ENCODE measurements around the gene VWA5B2.

Gene VWA5B2

DNA sequence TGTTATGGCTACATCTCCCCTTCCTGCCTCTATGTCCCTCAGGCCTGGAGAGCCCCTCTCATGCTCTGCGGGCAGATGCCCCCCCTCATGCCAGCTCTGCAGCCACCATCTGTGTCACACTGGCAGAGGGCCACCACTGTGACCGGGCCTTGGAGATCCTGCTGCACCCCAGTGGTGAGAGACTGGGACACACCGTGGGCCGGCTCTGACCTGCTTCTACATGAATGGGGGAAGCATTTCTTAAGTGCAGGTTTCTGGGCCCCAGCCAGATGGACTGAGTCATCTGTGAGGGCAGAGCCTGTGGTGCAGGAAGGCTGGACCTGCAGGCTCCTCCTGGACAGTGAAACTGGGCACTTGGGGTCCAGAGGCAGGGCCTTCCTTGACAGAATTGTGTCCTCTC lies 4.8 kb downstream of the VWA5B2 start:
- Histone ChIP-seq H3K4me1 (ENCODE audit: control insufficient read depth in 5 of 5, insufficient read depth in 5 of 5, low read length in 5 of 5) (peaks cover 0 to 17% (median 12%) of the 10 kb centered on the region in 5 donors), H3K27ac (ENCODE audit: low read depth, low read length) (no peak overlapping the region), H3K9ac (ENCODE audit: low read length in 5 of 5) (no peak overlapping the region), H3K27me3 (ENCODE audit: control insufficient read depth in 5 of 5, insufficient read depth in 4 of 5, low read length in 5 of 5) (peaks cover 26 to 56% (median 50%) of the 10 kb centered on the region in 5 donors), H3K4me3 (ENCODE audit: low read depth in 1 of 5, low read length in 5 of 5) (no peak overlapping the region), H3K36me3 (ENCODE audit: control insufficient read depth in 5 of 5, insufficient read depth in 5 of 5, low read length in 5 of 5) (no peaks in the 10 kb centered on the region), H3K9me3 (ENCODE audit: control insufficient read depth in 5 of 5, low read length in 5 of 5) (no peaks in the 10 kb centered on the region)

DNA sequence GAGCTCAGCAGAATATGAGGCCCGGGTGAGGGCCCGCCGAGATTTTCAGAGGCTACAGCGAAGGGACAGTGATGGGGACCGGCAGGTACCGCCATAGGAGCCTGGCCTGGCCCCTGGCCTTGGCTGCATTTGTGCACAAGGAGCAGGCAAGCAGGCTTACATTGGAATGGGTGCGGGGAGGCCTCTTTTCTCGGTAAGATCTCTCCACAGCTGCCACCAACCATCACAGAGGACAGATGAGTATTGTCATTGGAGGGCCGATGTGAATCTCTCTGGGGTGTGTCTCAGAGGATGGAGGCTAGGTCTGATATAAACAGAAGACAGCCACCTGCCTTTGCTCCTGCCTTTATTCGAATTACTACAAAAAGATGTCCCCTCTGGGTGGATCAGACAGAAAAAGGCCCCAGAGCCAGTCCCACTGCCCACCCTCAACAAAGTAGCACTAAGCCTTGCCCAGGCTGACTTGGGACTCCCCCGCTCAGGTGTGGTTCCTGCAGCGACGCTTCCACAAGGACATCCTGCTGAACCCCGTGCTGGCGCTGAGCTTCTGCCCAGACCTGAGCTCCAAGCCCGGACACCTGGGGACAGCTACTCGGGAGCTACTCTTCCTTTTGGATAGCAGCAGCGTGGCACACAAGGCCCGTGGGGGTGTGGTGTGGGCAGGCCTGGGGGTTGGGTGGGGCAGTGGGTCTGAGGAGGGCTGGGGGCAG lies 5.4 kb downstream of the VWA5B2 start:
- Histone ChIP-seq H3K4me3 (ENCODE audit: low read depth in 1 of 5, low read length in 5 of 5) (no peak overlapping the region), H3K27me3 (ENCODE audit: control insufficient read depth in 5 of 5, insufficient read depth in 4 of 5, low read length in 5 of 5) (peaks cover 22 to 52% (median 45%) of the 10 kb centered on the region in 5 donors), H3K27ac (ENCODE audit: low read depth, low read length) (no peak overlapping the region), H3K36me3 (ENCODE audit: control insufficient read depth in 5 of 5, insufficient read depth in 5 of 5, low read length in 5 of 5) (no peaks in the 10 kb centered on the region), H3K4me1 (ENCODE audit: control insufficient read depth in 5 of 5, insufficient read depth in 5 of 5, low read length in 5 of 5) (peaks cover 0 to 11% (median 6%) of the 10 kb centered on the region in 5 donors), H3K9me3 (ENCODE audit: control insufficient read depth in 5 of 5, low read length in 5 of 5) (no peaks in the 10 kb centered on the region), H3K9ac (ENCODE audit: low read length in 5 of 5) (no peak overlapping the region)

DNA sequence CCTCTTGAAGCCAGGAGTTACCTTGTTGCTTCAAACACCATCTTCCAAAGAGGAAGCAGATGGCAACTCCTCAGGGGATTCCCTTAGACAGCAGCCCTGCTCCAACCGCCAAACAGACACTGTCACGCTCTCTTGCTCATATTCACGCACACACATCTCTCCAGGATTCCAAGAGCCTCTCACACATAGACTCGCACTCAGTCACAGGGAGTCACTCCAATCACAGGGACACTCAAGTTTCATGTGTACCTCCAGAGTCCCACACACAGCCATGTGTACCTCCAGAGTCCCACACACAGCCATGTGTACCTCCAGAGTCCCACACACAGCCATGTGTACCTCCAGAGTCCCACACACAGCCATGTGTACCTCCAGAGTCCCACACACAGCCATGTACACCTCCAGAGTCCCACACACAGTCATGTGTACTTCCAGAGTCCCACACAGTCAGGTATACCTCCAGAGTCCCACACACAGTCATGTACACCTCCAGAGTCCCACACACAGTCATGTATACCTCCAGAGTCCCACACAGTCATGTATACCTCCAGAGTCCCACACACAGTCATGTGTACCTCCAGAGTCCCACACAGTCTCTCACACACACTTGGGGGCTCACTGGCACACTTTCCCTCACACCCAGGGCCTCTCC lies 6.1 kb downstream of the VWA5B2 start:
- H3K9me3 ChIP-seq (ENCODE audit: control insufficient read depth in 5 of 5, low read length in 5 of 5), result no peaks in the 10 kb centered on the region
- H3K4me3 ChIP-seq (ENCODE audit: low read depth in 1 of 5, low read length in 5 of 5), result no peak overlapping the region
- no peak overlapping the region for H3K27ac ChIP-seq (ENCODE audit: low read depth, low read length)
- peaks cover 16 to 46% (median 39%) of the 10 kb centered on the region in 5 donors for H3K27me3 ChIP-seq (ENCODE audit: control insufficient read depth in 5 of 5, insufficient read depth in 4 of 5, low read length in 5 of 5)
- peaks cover 0 to 5% (median 0%) of the 10 kb centered on the region in 5 donors for H3K4me1 ChIP-seq (ENCODE audit: control insufficient read depth in 5 of 5, insufficient read depth in 5 of 5, low read length in 5 of 5)
- H3K9ac ChIP-seq (ENCODE audit: low read length in 5 of 5), result no peak overlapping the region
- no peaks in the 10 kb centered on the region for H3K36me3 ChIP-seq (ENCODE audit: control insufficient read depth in 5 of 5, insufficient read depth in 5 of 5, low read length in 5 of 5)

DNA sequence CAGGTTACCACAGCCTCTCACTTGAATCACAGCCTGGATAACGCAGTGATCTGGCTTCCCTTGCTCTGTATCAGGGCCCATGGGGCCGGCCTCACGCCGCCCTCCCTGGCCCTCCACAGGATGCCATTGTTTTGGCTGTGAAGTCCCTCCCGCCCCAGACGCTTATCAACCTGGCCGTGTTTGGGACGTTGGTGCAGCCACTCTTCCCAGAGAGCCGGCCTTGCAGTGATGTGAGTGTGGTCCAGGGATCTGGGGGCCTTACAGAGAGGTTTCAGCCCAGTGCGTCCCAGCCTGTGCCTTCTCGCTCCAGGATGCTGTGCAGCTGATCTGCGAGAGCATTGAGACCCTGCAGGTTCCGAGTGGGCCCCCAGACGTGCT lies 6.6 kb downstream of the VWA5B2 start:
- peaks cover 11 to 41% (median 33%) of the 10 kb centered on the region in 5 donors for H3K27me3 ChIP-seq (ENCODE audit: control insufficient read depth in 5 of 5, insufficient read depth in 4 of 5, low read length in 5 of 5)
- no peak overlapping the region for H3K4me3 ChIP-seq (ENCODE audit: low read depth in 1 of 5, low read length in 5 of 5)
- peaks cover 0 to under 1% (median 0%) of the 10 kb centered on the region in 5 donors for H3K4me1 ChIP-seq (ENCODE audit: control insufficient read depth in 5 of 5, insufficient read depth in 5 of 5, low read length in 5 of 5)
- H3K36me3 ChIP-seq (ENCODE audit: control insufficient read depth in 5 of 5, insufficient read depth in 5 of 5, low read length in 5 of 5), result no peaks in the 10 kb centered on the region
- no peak overlapping the region for H3K9ac ChIP-seq (ENCODE audit: low read length in 5 of 5)
- no peaks in the 10 kb centered on the region for H3K9me3 ChIP-seq (ENCODE audit: control insufficient read depth in 5 of 5, low read length in 5 of 5)
- H3K27ac ChIP-seq (ENCODE audit: low read depth, low read length), result no peak overlapping the region

DNA sequence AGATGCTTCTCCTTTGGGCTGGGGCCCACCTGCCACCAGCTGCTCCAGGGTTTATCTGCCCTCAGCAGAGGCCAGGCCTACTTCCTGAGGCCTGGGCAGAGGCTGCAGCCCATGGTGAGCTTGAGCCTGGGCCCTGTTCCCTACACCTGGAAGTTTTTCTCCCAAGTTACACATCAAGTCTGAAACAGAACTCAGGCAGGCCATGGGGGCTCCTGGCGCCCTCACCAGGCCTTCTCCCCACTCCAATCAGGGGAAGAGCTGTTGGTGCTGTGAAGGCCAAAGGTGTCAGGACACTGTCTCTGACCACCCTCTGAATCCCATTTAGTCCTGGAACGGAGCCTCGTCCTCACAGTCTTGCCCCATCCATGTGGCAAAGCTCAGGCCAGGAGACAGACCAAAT lies 7.3 kb downstream of the VWA5B2 start:
- Histone ChIP-seq H3K9me3 (ENCODE audit: control insufficient read depth in 5 of 5, low read length in 5 of 5) (no peaks in the 10 kb centered on the region), H3K4me1 (ENCODE audit: control insufficient read depth in 5 of 5, insufficient read depth in 5 of 5, low read length in 5 of 5) (peaks cover 0 to 5% (median 3%) of the 10 kb centered on the region in 5 donors), H3K36me3 (ENCODE audit: control insufficient read depth in 5 of 5, insufficient read depth in 5 of 5, low read length in 5 of 5) (no peaks in the 10 kb centered on the region), H3K4me3 (ENCODE audit: low read depth in 1 of 5, low read length in 5 of 5) (no peak overlapping the region), H3K27ac (ENCODE audit: low read depth, low read length) (no peak overlapping the region), H3K9ac (ENCODE audit: low read length in 5 of 5) (no peak overlapping the region), H3K27me3 (ENCODE audit: control insufficient read depth in 5 of 5, insufficient read depth in 4 of 5, low read length in 5 of 5) (peaks cover 6 to 35% (median 27%) of the 10 kb centered on the region in 5 donors)

DNA sequence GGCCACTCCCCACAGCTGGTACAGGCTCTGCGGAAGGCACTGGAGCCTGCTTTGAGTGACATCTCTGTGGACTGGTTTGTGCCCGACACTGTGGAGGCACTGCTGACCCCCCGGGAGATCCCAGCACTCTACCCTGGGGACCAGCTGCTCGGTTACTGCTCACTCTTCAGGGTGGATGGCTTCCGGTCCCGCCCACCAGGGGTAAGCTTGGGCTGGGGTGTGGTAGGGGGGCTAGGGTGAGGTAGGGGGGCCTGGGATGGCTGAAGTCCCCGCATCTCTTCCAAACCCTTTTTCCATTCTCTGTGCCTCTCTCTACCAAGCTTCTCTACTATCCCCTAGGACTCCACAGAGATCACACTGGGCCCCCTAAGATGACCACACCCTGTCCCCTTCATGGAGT lies 7.8 kb downstream of the VWA5B2 start:
- Histone ChIP-seq H3K9ac (ENCODE audit: low read length in 5 of 5) (no peak overlapping the region), H3K36me3 (ENCODE audit: control insufficient read depth in 5 of 5, insufficient read depth in 5 of 5, low read length in 5 of 5) (peaks cover 0 to 5% (median 2%) of the 10 kb centered on the region in 5 donors), H3K27me3 (ENCODE audit: control insufficient read depth in 5 of 5, insufficient read depth in 4 of 5, low read length in 5 of 5) (peaks cover 3 to 29% (median 22%) of the 10 kb centered on the region in 5 donors), H3K4me3 (ENCODE audit: low read depth in 1 of 5, low read length in 5 of 5) (no peak overlapping the region), H3K4me1 (ENCODE audit: control insufficient read depth in 5 of 5, insufficient read depth in 5 of 5, low read length in 5 of 5) (peaks cover 0 to 9% (median 3%) of the 10 kb centered on the region in 5 donors), H3K9me3 (ENCODE audit: control insufficient read depth in 5 of 5, low read length in 5 of 5) (no peaks in the 10 kb centered on the region), H3K27ac (ENCODE audit: low read depth, low read length) (no peak overlapping the region)

DNA sequence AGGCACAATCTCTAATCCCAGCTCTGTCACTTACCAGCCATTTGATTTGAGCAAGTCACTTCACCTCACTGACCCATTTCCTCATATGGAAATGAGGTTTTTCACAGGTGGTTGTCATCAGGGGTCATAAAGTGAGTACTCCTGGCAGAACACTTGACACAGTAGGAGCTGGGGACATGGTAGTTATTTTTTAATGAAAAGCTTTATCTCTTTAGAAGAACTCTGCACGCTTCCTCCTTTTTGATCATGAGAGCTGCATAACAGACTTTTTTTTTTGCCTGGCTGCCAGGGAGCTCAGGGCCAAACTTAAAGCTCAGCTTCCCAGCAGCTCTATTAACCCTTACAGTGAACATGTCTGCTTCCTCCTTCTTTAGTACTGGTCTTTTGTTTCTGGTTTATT lies 8.4 kb downstream of the VWA5B2 start:
- no peak overlapping the region for H3K4me3 ChIP-seq (ENCODE audit: low read depth in 1 of 5, low read length in 5 of 5)
- H3K27me3 ChIP-seq (ENCODE audit: control insufficient read depth in 5 of 5, insufficient read depth in 4 of 5, low read length in 5 of 5), result peaks cover 3 to 25% (median 17%) of the 10 kb centered on the region in 5 donors
- H3K4me1 ChIP-seq (ENCODE audit: control insufficient read depth in 5 of 5, insufficient read depth in 5 of 5, low read length in 5 of 5), result peaks cover 0 to 9% (median 3%) of the 10 kb centered on the region in 5 donors
- peaks cover 0 to 11% (median 8%) of the 10 kb centered on the region in 5 donors for H3K36me3 ChIP-seq (ENCODE audit: control insufficient read depth in 5 of 5, insufficient read depth in 5 of 5, low read length in 5 of 5)
- H3K9me3 ChIP-seq (ENCODE audit: control insufficient read depth in 5 of 5, low read length in 5 of 5), result no peaks in the 10 kb centered on the region
- H3K27ac ChIP-seq (ENCODE audit: low read depth, low read length), result no peak overlapping the region
- H3K9ac ChIP-seq (ENCODE audit: low read length in 5 of 5), result no peak overlapping the region

DNA sequence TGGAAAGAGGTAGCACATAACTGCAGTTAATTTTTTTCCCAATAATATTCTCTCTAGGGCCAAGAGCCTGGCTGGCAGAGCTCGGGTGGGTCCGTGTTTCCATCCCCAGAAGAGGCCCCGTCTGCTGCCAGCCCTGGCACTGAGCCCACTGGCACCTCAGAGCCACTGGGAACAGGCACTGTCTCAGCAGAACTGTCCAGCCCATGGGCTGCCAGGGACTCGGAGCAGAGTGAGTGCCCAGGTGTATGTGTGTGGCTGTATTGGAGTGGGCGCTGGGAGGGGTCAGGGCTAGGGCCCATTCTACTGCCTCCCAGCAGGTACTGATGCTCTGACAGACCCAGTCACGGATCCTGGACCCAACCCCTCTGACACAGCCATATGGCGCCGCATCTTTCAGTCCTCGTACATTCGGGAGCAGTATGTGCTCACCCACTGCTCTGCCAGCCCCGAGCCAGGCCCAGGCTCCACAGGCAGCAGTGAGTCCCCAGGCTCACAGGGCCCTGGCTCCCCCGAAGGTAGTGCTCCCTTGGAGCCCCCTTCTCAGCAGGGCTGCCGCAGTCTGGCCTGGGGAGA lies 8.9 kb downstream of the VWA5B2 start:
- Histone ChIP-seq H3K9me3 (ENCODE audit: control insufficient read depth in 5 of 5, low read length in 5 of 5) (no peaks in the 10 kb centered on the region), H3K4me3 (ENCODE audit: low read depth in 1 of 5, low read length in 5 of 5) (no peak overlapping the region), H3K27ac (ENCODE audit: low read depth, low read length) (no peak overlapping the region), H3K27me3 (ENCODE audit: control insufficient read depth in 5 of 5, insufficient read depth in 4 of 5, low read length in 5 of 5) (peaks cover 3 to 19% (median 17%) of the 10 kb centered on the region in 5 donors), H3K4me1 (ENCODE audit: control insufficient read depth in 5 of 5, insufficient read depth in 5 of 5, low read length in 5 of 5) (peaks cover 0 to 9% (median 3%) of the 10 kb centered on the region in 5 donors), H3K9ac (ENCODE audit: low read length in 5 of 5) (no peak overlapping the region), H3K36me3 (ENCODE audit: control insufficient read depth in 5 of 5, insufficient read depth in 5 of 5, low read length in 5 of 5) (peaks cover 3 to 16% (median 13%) of the 10 kb centered on the region in 5 donors)

DNA sequence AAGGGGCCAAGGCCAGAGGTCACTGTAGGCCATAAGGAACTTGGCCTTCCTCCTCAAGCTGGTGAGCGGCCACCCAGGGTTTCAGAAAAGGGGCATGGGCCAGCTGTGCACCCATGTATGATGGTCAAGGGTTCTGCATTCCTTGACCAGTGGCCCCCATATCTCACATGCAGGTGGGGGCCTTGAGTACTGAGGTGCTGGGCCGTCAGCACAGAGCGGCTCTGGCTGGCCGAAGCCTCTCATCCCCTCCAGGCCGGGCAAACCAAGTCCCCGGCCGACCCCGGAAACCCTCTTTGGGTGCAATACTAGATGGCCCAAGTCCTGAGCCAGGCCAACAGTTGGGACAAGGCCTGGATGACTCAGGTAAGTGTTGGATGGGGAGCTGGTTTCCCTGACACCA lies 9.8 kb downstream of the VWA5B2 start:
- Histone ChIP-seq H3K27ac (ENCODE audit: low read depth, low read length) (no peak overlapping the region), H3K9me3 (ENCODE audit: control insufficient read depth in 5 of 5, low read length in 5 of 5) (no peaks in the 10 kb centered on the region), H3K9ac (ENCODE audit: low read length in 5 of 5) (no peak overlapping the region), H3K36me3 (ENCODE audit: control insufficient read depth in 5 of 5, insufficient read depth in 5 of 5, low read length in 5 of 5) (peaks cover 3 to 25% (median 22%) of the 10 kb centered on the region in 5 donors), H3K4me1 (ENCODE audit: control insufficient read depth in 5 of 5, insufficient read depth in 5 of 5, low read length in 5 of 5) (peaks cover 0 to 9% (median 3%) of the 10 kb centered on the region in 5 donors), H3K27me3 (ENCODE audit: control insufficient read depth in 5 of 5, insufficient read depth in 4 of 5, low read length in 5 of 5) (peaks cover 3 to 13% (median 11%) of the 10 kb centered on the region in 5 donors), H3K4me3 (ENCODE audit: low read depth in 1 of 5, low read length in 5 of 5) (no peak overlapping the region)

DNA sequence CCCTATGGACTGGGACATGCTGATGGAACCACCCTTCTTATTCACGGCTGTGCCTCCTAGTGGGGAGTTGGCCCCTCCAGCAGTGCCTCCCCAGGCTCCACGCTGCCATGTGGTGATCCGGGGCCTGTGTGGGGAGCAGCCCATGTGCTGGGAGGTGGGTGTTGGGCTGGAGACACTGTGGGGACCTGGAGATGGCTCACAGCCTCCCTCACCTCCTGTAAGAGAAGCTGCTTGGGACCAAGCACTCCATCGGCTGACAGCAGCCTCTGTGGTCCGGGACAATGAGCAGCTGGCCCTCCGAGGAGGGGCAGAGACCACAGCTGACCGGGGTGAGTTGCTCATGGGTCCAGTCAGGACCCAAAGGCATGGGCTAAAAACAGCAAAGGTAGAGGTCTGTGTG lies 10.3 kb downstream of the VWA5B2 start:
- H3K9me3 ChIP-seq (ENCODE audit: control insufficient read depth in 5 of 5, low read length in 5 of 5), result no peaks in the 10 kb centered on the region
- no peak overlapping the region for H3K9ac ChIP-seq (ENCODE audit: low read length in 5 of 5)
- H3K4me3 ChIP-seq (ENCODE audit: low read depth in 1 of 5, low read length in 5 of 5), result no peak overlapping the region
- H3K36me3 ChIP-seq (ENCODE audit: control insufficient read depth in 5 of 5, insufficient read depth in 5 of 5, low read length in 5 of 5), result peaks cover 3 to 30% (median 27%) of the 10 kb centered on the region in 5 donors
- H3K27me3 ChIP-seq (ENCODE audit: control insufficient read depth in 5 of 5, insufficient read depth in 4 of 5, low read length in 5 of 5), result peaks cover 3 to 8% (median 7%) of the 10 kb centered on the region in 5 donors
- H3K4me1 ChIP-seq (ENCODE audit: control insufficient read depth in 5 of 5, insufficient read depth in 5 of 5, low read length in 5 of 5), result peaks cover 0 to 9% (median 3%) of the 10 kb centered on the region in 5 donors
- H3K27ac ChIP-seq (ENCODE audit: low read depth, low read length), result no peak overlapping the region
